ENCODE measurements around the gene MTRR.
"Not testable (repeated sequence)": the region's sequence is repeated elsewhere in the genome, so short reads cannot be mapped to it uniquely, and the experiment has no call there.

MTRR gene

GRCh38 chr5:7897014-7897600, 28.2 kb downstream of the MTRR start:
- DNase-seq (ENCODE audit: low read depth in 3 of 3): no peak

GRCh38 chr5:7902201-7902600, 33.3 kb downstream of the MTRR start:
- DNase-seq (ENCODE audit: low read depth in 3 of 3): no peak

GRCh38 chr5:7902666-7903625, 34.0 kb downstream of the MTRR start:
- DNase-seq (ENCODE audit: low read depth in 3 of 3): no peak

- no peak for DNase-seq (ENCODE audit: low read depth in 3 of 3)
Measured at GRCh38 chr5:7904170-7904569, 35.2 kb downstream of the MTRR start.

- no peak for DNase-seq (ENCODE audit: low read depth in 3 of 3)
Measured at GRCh38 chr5:7907612-7908011, 38.7 kb downstream of the MTRR start.

- no peak for DNase-seq (ENCODE audit: low read depth in 3 of 3)
Measured at GRCh38 chr5:7908317-7908716, 39.4 kb downstream of the MTRR start.

GRCh38 chr5:7910738-7911428, 41.9 kb downstream of the MTRR start:
- no peak for DNase-seq (ENCODE audit: low read depth in 3 of 3)

- DNase-seq (ENCODE audit: low read depth in 3 of 3): not testable (repeated sequence)
Measured at GRCh38 chr5:7911429-7911771, 42.5 kb downstream of the MTRR start.

GRCh38 chr5:7916171-7916804, 47.3 kb downstream of the MTRR start:
- no peak for DNase-seq (ENCODE audit: low read depth in 3 of 3)

- no peak for DNase-seq (ENCODE audit: low read depth in 3 of 3)
Measured at GRCh38 chr5:7917130-7918123, 48.5 kb downstream of the MTRR start.

- no peak for DNase-seq (ENCODE audit: low read depth in 3 of 3)
Measured at GRCh38 chr5:7925961-7926695, 57.2 kb downstream of the MTRR start.

- no peak for DNase-seq (ENCODE audit: low read depth in 3 of 3)
Measured at GRCh38 chr5:7926720-7927119, 57.8 kb downstream of the MTRR start.

GRCh38 chr5:7927466-7928375, 58.8 kb downstream of the MTRR start:
- DNase-seq (ENCODE audit: low read depth in 3 of 3): no peak

GRCh38 chr5:7930011-7930410, 61.1 kb downstream of the MTRR start:
- no peak for DNase-seq (ENCODE audit: low read depth in 3 of 3)

GRCh38 chr5:7941692-7942091, 72.7 kb downstream of the MTRR start:
- no peak for DNase-seq (ENCODE audit: low read depth in 3 of 3)

- no peak for DNase-seq (ENCODE audit: low read depth in 3 of 3)
Measured at GRCh38 chr5:7947301-7947700, 78.4 kb downstream of the MTRR start.
